GM19438 (cell line): Measurements from ENCODE around the gene IL1R1.
"Not testable (repeated sequence)": the region's sequence is repeated elsewhere in the genome, so short reads cannot be mapped to it uniquely, and the experiment has no call there.

ENCODE experiments used
- ATAC-seq: cut with Tn5 transposase; IDR thresholded peaks from one replicate; pipeline ENCODE4 v1.9.1; 2021; ENCODE audit warnings: low read depth; ENCODE audit not compliant: unreplicated experiment

IL1R1 gene

DNA sequence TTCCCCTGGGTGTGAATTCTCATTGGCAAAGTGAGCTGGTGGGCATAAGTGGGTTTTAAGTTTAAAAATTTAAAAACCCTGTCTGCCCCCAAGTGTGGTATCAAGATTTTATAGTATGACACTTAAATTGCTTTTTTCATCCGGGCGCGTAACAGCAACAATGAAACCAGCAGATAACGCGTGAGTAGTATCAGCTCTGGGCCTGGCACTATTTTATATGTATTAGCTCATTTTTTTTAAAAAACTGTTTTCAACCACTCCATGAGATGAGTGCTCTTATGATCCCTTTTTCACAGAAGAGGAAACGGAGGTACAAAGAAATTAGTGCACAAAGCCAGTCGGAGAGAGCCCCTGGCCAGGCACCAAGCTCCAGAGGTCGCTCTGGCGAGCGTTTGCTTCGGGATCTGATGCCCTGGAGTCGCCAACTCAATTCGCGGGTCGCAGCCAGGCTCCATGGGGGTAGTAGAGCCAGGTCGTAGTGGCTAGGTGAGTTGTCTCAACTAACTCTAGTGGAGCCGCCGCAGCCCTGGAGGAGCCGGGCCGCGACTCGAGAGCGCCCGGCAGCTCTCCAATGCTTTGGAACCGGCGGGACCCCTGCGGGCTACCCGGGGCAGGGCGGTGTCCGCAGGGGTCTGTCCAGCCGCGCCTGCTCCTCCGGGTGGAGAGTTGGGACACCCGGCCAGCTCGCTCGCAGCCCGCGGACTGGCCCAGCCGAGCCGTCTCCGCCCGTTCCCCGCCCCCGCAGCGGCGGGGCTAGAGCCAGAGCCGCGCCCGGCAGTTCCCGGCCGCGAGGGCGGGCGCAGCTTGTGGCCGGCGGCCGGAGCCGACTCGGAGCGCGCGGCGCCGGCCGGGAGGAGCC lies at the start of gene IL1R1:
Gene IL1R1, plus strand, starts transcription at position 777 of the 859 bp plus-strand sequence. CDS start 14,979 bp downstream, outside the sequence.
- ATAC-seq = peak; percentile 54

DNA sequence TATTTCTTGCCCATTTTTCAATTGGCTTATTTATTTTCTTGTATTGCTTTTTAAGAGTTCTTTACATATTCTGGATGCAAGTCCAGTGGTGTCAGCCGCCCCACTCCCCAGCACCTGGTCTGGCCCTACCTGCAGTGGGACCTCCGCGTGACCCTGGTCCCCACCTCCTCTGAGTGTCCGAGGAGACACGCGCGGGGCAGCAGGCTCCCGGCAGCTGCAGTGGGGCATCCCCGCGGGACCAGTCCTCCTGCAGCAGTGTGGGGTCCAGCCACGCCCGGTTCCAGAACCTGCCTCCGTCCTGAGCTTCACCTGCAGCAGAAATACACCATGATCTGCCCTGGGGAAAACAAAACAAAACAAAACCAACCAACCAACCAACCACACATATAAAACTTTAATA lies 48.9 kb upstream of the IL1R1 start:
- no peak for ATAC-seq

DNA sequence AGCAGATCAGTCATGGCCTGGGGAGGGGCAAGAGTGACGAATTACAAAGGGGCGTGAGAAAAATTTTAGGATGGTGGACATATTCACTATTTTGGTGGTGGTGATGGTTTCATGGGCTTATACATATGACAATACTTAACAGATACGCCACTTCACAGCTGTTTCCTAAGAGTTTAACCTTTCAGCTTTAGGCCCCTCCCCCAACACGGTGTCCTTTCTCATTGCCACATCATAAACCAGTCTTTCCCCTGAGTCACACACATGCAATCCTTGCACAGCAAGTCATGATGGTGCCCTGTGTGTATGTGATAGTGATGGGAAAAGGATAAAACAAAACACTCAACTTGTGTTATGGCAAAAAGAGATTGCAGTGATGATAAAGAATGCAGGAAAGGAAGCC lies 47.6 kb upstream of the IL1R1 start:
- ATAC-seq = no peak

DNA sequence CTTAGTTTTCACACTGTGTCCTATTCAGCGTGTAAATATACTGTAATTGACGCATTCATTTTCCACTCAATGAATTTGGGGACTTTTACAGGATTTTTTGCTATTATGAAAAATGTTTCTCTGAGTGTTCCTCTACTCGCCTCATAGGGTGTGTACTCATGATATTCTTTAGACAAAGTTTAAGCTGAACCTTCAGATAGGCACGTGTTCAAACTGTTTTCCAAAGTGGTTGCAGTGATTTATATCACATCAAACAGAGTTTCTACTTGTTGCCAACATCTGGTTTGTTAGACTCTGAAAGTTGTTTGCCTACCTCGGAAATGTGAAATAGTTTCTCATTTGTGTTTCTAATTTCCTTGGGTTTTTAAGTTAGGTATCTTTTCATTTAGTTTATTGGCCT lies 46.4 kb upstream of the IL1R1 start:
- no peak for ATAC-seq

DNA sequence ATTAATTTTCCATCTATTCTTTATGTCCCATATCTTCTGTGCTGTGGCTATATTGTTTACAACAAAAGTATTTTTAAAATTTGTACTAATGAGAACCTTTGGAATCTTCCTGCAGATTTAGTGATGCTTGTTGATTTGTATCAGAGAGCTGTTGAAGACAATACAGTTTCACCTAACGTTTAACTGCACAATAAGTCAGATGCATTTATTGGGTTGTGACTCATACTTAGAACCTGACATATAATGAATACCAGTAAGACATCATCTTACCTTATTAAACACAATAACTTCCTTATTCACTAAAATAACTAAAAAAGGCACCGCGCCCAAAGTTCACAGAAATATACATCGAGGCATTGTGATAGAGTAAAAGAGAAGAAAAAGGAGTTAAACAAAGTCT lies 43.8 kb upstream of the IL1R1 start:
- no peak for ATAC-seq

DNA sequence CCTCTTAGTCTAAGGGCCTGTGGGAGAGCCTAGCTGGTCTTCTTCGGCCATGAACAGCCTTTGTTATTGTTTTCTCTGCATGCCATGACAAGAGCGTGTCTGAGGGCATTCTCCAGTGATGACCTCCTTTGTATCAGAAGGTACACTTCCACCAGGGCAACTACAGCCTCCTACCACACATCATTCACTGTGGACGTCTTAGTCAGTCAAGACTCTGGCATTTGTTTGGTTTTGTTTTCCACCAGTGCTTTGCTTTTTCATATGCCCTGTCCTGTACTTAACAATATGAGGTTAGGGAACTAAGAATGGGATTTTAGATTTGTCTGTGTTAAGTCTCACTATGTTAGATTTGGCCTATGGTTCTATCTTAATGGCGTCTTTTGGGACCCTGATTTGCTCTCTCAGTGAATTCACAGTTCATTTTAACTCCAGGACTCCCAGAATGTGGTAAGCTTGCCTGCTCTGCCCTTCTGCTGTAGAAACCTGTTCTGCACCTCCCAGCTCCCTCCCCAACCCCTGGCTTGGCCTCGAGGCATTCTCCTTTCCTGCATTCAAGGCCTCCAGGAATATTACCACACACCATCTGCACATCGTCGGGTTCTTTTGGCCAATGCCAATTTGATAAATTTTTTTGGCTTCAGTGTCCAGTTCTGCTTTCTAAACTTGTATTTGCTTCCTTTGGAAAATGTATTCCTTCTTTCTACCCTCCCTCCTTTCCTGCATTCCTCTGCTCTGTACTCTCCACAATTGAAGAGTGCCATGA lies 42.8 kb upstream of the IL1R1 start:
- no peak for ATAC-seq

DNA sequence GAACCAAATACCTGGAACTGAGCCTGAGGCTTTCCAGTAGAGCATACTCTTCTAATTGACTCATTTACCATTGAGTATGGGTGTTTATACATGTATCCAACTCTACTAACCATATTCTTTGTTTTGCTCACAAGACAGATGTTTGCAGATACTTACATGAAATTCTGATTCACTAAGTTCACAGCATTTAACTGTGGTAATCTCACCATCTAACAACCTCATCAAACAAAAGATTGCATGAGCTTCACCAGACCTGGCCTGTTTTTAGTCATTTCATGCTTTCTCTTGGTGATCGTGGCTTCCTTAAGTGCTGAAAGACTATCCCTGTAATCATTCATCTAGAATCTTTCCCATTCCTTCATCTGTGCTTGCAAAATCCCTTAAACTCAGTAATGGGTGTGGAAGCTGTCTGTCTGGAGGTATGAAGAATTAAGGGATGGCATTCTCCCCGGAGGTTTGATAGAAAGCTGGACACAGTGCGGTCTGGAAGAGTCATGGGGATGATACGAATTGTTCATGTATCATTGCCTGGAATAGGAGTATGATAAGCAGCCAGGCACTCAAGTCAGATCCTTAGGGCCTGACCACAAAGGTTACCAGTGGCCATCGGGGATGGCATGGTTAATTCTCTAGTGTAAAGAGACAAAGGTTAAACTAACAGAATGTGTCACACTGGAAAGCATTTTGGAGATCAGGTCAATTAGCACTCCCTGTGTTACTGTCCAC lies 42.0 kb upstream of the IL1R1 start:
- no peak for ATAC-seq

DNA sequence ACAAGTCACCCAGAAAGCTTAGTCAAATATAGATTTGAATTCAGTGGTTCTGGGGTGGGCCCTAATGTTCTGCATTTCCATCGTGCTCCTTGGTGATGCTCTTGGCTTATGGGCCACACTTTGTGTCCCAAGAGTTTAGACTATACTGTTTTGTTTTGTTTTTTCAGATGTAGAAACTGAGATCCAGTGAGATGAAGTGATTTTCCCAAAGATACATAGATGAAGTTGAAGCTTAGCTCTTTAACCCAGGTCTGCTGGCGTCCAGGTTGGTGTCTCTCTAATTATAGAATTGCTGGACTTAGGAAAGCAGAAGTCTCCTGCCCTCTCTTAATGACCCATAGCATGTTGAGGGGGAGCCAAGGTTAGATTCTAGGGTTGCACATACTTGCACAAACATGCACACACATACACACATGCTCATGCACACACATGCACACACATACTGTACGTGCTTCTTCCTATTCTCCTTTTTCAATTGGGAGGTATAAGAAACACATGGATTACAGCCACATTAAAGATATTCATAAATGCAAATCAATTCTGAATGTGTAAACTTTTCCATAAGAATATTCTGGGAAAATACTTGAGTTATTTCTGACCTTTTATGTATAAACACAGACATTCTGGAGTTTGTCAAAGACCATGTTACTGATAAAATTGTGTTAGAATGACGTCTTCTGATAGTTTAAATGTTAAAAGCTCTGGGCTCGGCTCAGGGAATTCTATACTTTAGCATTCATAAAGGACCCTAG lies 41.3 kb upstream of the IL1R1 start:
- no peak for ATAC-seq

GRCh38 chr2:102101849-102102635 lies 40.5 kb upstream of the IL1R1 start:
- ATAC-seq = no peak

DNA sequence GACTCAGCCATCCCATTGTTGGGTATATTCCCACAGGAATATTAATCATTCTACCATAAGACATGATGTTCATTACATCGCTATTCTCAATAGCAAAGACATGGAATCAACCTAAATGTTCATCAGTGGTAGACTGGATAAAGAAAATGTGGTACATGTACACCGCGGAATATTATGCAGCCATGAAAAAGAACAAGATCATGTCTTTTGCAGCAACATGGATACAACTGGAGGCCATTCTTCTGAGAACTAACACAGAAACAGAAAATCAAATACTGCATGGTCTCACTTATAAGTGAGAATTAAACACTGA lies 40.0 kb upstream of the IL1R1 start:
- ATAC-seq = not testable (repeated sequence)

- ATAC-seq = no peak
Measured at GRCh38 chr2:102103284-102103683, 39.3 kb upstream of the IL1R1 start.

DNA sequence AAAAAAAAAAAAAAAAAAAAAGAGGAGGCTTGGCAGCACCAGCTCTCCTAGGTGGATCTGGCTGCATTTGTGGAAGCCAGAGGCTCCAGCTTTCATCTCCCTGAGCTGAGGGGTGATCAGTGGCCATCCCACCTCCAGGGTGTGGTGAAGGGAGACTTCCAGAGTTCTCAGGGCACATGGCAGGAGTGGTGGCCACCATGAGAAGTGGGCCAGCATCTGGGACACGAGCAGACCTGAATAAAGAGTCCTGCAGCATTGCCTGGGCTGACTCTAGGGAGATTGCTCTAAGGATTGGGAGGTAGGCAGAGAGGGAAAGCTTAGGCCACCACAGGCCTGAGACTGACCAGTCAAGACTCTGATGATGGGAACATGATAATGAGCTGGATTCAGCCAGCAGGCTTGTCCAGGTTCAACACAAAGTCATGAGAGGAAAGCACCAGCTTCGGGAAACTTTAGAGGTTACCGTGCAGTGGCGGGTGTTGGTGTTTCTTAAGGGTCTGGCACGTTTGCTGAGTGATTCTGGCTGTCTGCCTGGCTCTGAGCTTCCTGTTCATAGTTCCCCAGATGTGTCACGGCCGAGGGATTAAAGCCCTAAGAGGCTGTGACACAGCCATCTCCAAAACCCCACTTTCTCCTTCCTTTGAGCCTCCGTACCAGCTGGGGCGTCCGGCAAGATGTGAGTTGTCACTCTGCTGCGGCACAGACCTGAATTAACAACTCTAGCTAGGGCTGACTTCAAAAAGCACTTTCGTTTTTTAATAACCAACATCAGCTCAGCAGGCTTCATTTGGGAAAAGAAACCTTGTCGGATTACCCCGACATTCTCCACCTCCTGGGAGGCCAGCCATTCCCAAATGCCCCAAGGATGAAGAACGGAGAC lies 38.3 kb upstream of the IL1R1 start:
- ATAC-seq = peak; percentile 70

- ATAC-seq = no peak
Measured at GRCh38 chr2:102106133-102106556, 36.4 kb upstream of the IL1R1 start.

- ATAC-seq = not testable (repeated sequence)
Measured at GRCh38 chr2:102106813-102107740, 35.5 kb upstream of the IL1R1 start.

DNA sequence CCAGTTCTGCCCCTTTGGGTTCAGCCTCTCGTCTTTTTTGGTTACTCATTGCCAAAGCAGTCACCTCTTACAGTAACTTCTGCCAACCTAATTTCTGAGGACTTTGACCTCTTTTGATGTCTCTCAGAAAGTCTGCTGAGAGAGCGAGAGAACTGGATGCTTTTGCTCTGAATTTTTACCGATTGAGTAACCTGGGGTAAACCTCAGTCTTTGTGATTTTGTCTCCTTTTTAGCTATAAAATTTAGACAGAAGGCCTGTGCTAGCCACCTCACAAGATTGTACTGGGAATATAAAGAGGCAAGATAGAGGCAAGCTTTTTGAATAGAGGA lies 34.8 kb upstream of the IL1R1 start:
- ATAC-seq = no peak

- no peak for ATAC-seq
Measured at GRCh38 chr2:102109016-102109415, 33.5 kb upstream of the IL1R1 start.

DNA sequence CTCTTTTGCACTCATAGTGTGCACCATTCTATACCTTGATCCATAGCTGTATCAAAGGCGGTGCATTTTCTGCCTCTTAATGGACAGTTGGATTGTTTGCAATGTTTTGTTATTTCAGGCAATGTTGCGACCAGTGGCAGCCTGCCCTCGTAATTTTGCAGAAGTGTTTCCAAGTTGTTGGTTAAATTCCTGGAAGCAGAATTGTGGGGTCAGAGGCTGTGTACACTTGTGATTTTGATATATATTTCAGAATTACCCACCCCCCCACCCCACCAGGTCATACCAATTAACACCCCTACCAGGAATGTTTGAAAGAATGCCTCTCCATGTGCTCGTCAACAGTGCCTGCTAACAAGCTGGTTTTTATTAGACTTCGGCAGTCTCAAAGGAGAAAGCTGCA lies 32.4 kb upstream of the IL1R1 start:
- ATAC-seq = no peak
